H9 (cell line): ENCODE data around the gene PTGER3. TPM values are rescaled to one million over a fixed set of nuclear protein-coding genes. Genes with fewer than 3 reads are reported as not detected.

Source experiments
- DNase-seq: peaks from one replicate; pipeline ENCODE4 v3.0.0-alpha.2; 2017
- H2AFZ ChIP-seq: one replicate; pipeline ENCODE4 v1.6.1; 2013; ENCODE audit warnings: mild to moderate bottlenecking, low read length, control low read depth, moderate library complexity
- H2AK5ac ChIP-seq: 2 replicates; pipeline ENCODE4 v1.6.1; 2013; ENCODE audit warnings: low read length, control low read depth, mixed read lengths; ENCODE audit not compliant: insufficient read length
- H2BK120ac ChIP-seq: one replicate; pipeline ENCODE4 v1.6.1; 2013; ENCODE audit warnings: low read depth, mild to moderate bottlenecking, low read length, control low read depth, inconsistent platforms; ENCODE audit not compliant: poor library complexity, severe bottlenecking
- H2BK12ac ChIP-seq: 2 replicates; pipeline ENCODE4 v1.6.1; 2013; ENCODE audit warnings: low read length, control low read depth, mixed read lengths, low read depth; ENCODE audit not compliant: insufficient read length
- H2BK15ac ChIP-seq: 2 replicates; pipeline ENCODE4 v1.6.1; 2013; ENCODE audit warnings: low read depth, low read length, control low read depth
- H2BK20ac ChIP-seq: one replicate; pipeline ENCODE4 v1.6.1; 2013; ENCODE audit warnings: low read depth, mild to moderate bottlenecking, low read length, control low read depth, inconsistent platforms; ENCODE audit not compliant: poor library complexity, severe bottlenecking
- H2BK5ac ChIP-seq: 2 replicates; pipeline ENCODE4 v1.6.1; 2013; ENCODE audit warnings: low read length, control low read depth, mixed read lengths; ENCODE audit not compliant: insufficient read length
- H3K14ac ChIP-seq: 2 replicates; pipeline ENCODE4 v1.6.1; 2013; ENCODE audit warnings: low read length, control low read depth; ENCODE audit not compliant: insufficient read depth
- H3K18ac ChIP-seq: 2 replicates; pipeline ENCODE4 v1.6.1; 2013; ENCODE audit warnings: low read depth, mild to moderate bottlenecking, mixed read lengths, low read length, control low read depth; ENCODE audit not compliant: insufficient read length
- H3K23ac ChIP-seq: 2 replicates; pipeline ENCODE4 v1.6.1; 2013; ENCODE audit warnings: low read length, control low read depth, mixed read lengths, low read depth; ENCODE audit not compliant: insufficient read length
- H3K23me2 ChIP-seq: 2 replicates; pipeline ENCODE4 v1.6.1; 2013; ENCODE audit warnings: low read depth, mild to moderate bottlenecking, mixed read lengths, low read length, control low read depth; ENCODE audit not compliant: insufficient read length, poor library complexity, severe bottlenecking
- H3K27ac ChIP-seq: 2 replicates; pipeline ENCODE4 v1.5.1; 2013; ENCODE audit warnings: low read length, control low read depth, mixed read lengths, low read depth; ENCODE audit not compliant: insufficient read length
- H3K27me3 ChIP-seq: 2 replicates; pipeline ENCODE4 v1.6.1; 2013; ENCODE audit warnings: low read length, control low read depth, inconsistent platforms; ENCODE audit not compliant: insufficient read depth
- H3K4ac ChIP-seq: 2 replicates; pipeline ENCODE4 v1.6.1; 2013; ENCODE audit warnings: low read depth, mild to moderate bottlenecking, control low read depth, inconsistent platforms, low read length, moderate library complexity
- H3K4me1 ChIP-seq: 2 replicates; pipeline ENCODE4 v1.6.1; 2013; ENCODE audit warnings: low read length, control low read depth, inconsistent platforms; ENCODE audit not compliant: insufficient read depth
- H3K4me2 ChIP-seq: 2 replicates; pipeline ENCODE4 v1.6.1; 2013; ENCODE audit warnings: low read length, control low read depth, mixed read lengths; ENCODE audit not compliant: insufficient read length, insufficient read depth
- H3K56ac ChIP-seq: 2 replicates; pipeline ENCODE4 v1.6.1; 2013; ENCODE audit warnings: low read depth, mild to moderate bottlenecking, mixed read lengths, low read length, control low read depth; ENCODE audit not compliant: insufficient read length
- H3K79me1 ChIP-seq: 2 replicates; pipeline ENCODE4 v1.6.1; 2013; ENCODE audit warnings: low read depth, mild to moderate bottlenecking, moderate library complexity, low read length, control low read depth, inconsistent platforms; ENCODE audit not compliant: insufficient read depth, poor library complexity, severe bottlenecking
- H3K79me2 ChIP-seq: 2 replicates; pipeline ENCODE4 v1.6.1; 2013; ENCODE audit warnings: low read length, control low read depth, inconsistent platforms; ENCODE audit not compliant: insufficient read depth
- H3K9ac ChIP-seq: 2 replicates; pipeline ENCODE4 v1.6.1; 2013; ENCODE audit warnings: low read length, control low read depth, mixed read lengths; ENCODE audit not compliant: insufficient read length; ENCODE audit errors: extremely low read depth
- H3K9me3 ChIP-seq: one replicate; pipeline ENCODE4 v1.6.1; 2013; ENCODE audit warnings: low read depth, low read length, inconsistent platforms; ENCODE audit not compliant: control insufficient read depth
- H3T11ph ChIP-seq: one replicate; pipeline ENCODE4 v1.6.1; 2013; ENCODE audit warnings: mild to moderate bottlenecking, low read length, control low read depth, inconsistent platforms
- H4K20me1 ChIP-seq: one replicate; pipeline ENCODE4 v1.6.1; 2013; ENCODE audit not compliant: control insufficient read depth, insufficient read length, insufficient read depth
- H4K5ac ChIP-seq: 2 replicates; pipeline ENCODE4 v1.6.1; 2013; ENCODE audit warnings: low read depth, mild to moderate bottlenecking, mixed read lengths, low read length, control low read depth; ENCODE audit not compliant: insufficient read length
- H4K8ac ChIP-seq: replicated peaks from 2 replicates; pipeline ENCODE4 v1.6.1; 2013; ENCODE audit warnings: low read length, control low read depth, mixed read lengths, low read depth; ENCODE audit not compliant: insufficient read length
- H4K91ac ChIP-seq: 2 replicates; pipeline ENCODE4 v1.6.1; 2013; ENCODE audit warnings: low read depth, mild to moderate bottlenecking, moderate library complexity, mixed read lengths, low read length, control low read depth; ENCODE audit not compliant: insufficient read length
- H3K27ac Mint-ChIP-seq, 3 experiments: 2 replicates in 2 of 3; 3 replicates in 1 of 3; pipeline ENCODE4 v1.8.0; 2020 to 2021; ENCODE audit warnings: mixed read lengths in 3 of 3, mild to moderate bottlenecking in 1 of 3, moderate library complexity in 1 of 3
- H3K27me3 Mint-ChIP-seq: 2 replicates; pipeline ENCODE4 v1.8.0; 2021; ENCODE audit warnings: low read depth, mild to moderate bottlenecking, moderate library complexity, mixed read lengths
- H3K36me3 Mint-ChIP-seq, 3 experiments: 2 replicates in 2 of 3; 3 replicates in 1 of 3; pipeline ENCODE4 v1.8.0; 2020 to 2021; ENCODE audit warnings: low read depth in 3 of 3, mixed read lengths in 3 of 3; ENCODE audit not compliant: insufficient read depth in 1 of 3
- H3K4me1 Mint-ChIP-seq, 2 experiments: 2 replicates each; pipeline ENCODE4 v1.8.0; 2020; ENCODE audit warnings: mixed read lengths in 2 of 2
- H3K4me3 Mint-ChIP-seq, 2 experiments: 2 replicates in 1 of 2; 3 replicates in 1 of 2; pipeline ENCODE4 v1.8.0; 2020 to 2021; ENCODE audit warnings: mild to moderate bottlenecking in 2 of 2, mixed read lengths in 2 of 2, moderate library complexity in 1 of 2
- H3K9me3 Mint-ChIP-seq, 2 experiments: 2 replicates in 1 of 2; 3 replicates in 1 of 2; pipeline ENCODE4 v1.8.0; 2020; ENCODE audit warnings: mild to moderate bottlenecking in 2 of 2, mixed read lengths in 2 of 2, moderate library complexity in 1 of 2
- WGBS: extraction: QIAGEN DNeasy Blood & Tissue Kit; methylation state at CpG from one replicate; pipeline ENCODE4 v1.1.7; 2013; ENCODE audit warnings: missing lambda C conversion rate, low lambda C conversion rate, mixed read lengths; ENCODE audit not compliant: insufficient read length; ENCODE audit errors: extremely low coverage; 5-methylcytosine and 5-hydroxymethylcytosine counted together
- total RNA-seq: library from RNA; stranded (reverse); gene quantifications from 2 replicates; pipeline ENCODE4 v1.2.1, GENCODE V29; 2021
- TF ChIP-seq, protein P1 (sequence below): fragments of 200-600 bp; sonication (generic); conservative IDR thresholded peaks from 3 replicates; pipeline ENCODE4 v1.8.0; 2021; ENCODE audit warnings: antibody characterized with exemption, mild to moderate bottlenecking

Gene PTGER3
- total RNA-seq, 1 experiment from 2014 or later = 0.26 TPM

DNA sequence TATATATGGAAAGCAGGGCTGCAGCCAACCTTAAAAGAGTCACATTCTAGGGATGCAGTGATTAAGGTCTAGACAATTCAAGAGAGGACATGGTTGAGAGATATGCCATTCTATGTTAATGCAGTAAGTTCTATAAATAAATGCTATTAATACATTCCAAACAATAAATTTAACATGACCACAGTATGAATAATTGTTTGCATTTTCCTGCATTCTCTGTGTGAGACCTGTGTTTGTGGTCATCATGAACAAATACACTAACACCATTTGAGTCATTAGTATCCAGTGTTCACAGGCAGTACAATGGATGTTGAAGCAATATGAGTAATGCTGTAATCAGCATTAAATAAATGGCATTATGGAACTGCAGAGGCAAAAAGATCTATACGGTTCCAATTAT lies 38.7 kb upstream of the PTGER3 start:
- Histone ChIP-seq H3K4me2 (no peak overlapping the region), H3K9me3 (no peaks in the 10 kb centered on the region), H3T11ph (no peak overlapping the region), H3K23ac (no peak overlapping the region), H4K91ac (no peak overlapping the region), H3K18ac (no peak overlapping the region), H4K8ac (no peak overlapping the region), H2BK20ac (no peak overlapping the region), H4K5ac (no peak overlapping the region), H2AK5ac (no peak overlapping the region), H3K23me2 (no peaks in the 10 kb centered on the region), H2BK15ac (no peak overlapping the region), H2BK12ac (no peak overlapping the region), H3K14ac (no peak overlapping the region), H4K20me1 (no peaks in the 10 kb centered on the region), H2AFZ (no peak overlapping the region), H2BK120ac (no peak overlapping the region), H3K9ac (no peak overlapping the region), H3K79me1 (no peaks in the 10 kb centered on the region), H3K79me2 (no peaks in the 10 kb centered on the region), H3K27me3 (no peaks in the 10 kb centered on the region), H3K4ac (no peak overlapping the region), H3K4me1 (no peaks in the 10 kb centered on the region), H2BK5ac (no peak overlapping the region), H3K27ac (no peak overlapping the region), H3K56ac (no peak overlapping the region)
- DNase-seq = no peak
- H3K4me1 Mint-ChIP-seq = peaks cover 6 to 9% of the 10 kb centered on the region in 2 experiments
- TF ChIP-seq, protein P1, sequence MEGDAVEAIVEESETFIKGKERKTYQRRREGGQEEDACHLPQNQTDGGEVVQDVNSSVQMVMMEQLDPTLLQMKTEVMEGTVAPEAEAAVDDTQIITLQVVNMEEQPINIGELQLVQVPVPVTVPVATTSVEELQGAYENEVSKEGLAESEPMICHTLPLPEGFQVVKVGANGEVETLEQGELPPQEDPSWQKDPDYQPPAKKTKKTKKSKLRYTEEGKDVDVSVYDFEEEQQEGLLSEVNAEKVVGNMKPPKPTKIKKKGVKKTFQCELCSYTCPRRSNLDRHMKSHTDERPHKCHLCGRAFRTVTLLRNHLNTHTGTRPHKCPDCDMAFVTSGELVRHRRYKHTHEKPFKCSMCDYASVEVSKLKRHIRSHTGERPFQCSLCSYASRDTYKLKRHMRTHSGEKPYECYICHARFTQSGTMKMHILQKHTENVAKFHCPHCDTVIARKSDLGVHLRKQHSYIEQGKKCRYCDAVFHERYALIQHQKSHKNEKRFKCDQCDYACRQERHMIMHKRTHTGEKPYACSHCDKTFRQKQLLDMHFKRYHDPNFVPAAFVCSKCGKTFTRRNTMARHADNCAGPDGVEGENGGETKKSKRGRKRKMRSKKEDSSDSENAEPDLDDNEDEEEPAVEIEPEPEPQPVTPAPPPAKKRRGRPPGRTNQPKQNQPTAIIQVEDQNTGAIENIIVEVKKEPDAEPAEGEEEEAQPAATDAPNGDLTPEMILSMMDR = no peak
- WGBS = no CpG with 5 or more reads among the region's 1 CpG
- no peak overlapping the region for H3K4me3 Mint-ChIP-seq
- no peaks in the 10 kb centered on the region for H3K36me3 Mint-ChIP-seq
- no peak overlapping the region for H3K27ac Mint-ChIP-seq
- peaks cover 49% of the 10 kb centered on the region for H3K27me3 Mint-ChIP-seq
- H3K9me3 Mint-ChIP-seq = no peaks in the 10 kb centered on the region; a peak in 1 of 5 replicates
